ENCODE measurements around the gene PLCB1.

DNA sequence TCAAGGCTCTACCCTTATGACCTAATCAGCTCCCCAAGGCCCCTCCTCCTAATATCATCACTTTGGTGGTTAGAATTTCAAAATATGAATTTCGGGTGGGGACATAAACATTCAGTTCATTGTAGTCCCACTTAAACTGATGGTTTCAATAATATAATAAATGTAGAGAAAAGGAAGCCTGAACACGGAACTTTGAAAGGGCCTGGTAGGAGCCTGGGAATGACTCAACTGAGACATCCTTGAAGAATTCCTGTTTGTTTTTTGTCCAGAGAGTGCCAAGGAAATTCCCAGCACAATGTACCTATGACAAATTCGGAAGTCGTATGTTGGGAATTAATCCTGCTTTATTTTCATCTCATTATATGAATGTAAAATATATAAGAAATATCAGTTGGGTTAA is 457.9 kb downstream of the PLCB1 start:
- TF ChIP-seq CTCF (IDR thresholded peaks at IDR 0.05; ENCODE audit: low read depth, low read length) (no peak), MAX (IDR thresholded peaks at IDR 0.05; ENCODE audit: low read depth, low read length) (no peak), POLR2A (IDR thresholded peaks at IDR 0.05; ENCODE audit: extremely low read depth, insufficient read length) (no peak), MYC (IDR thresholded peaks at IDR 0.05; ENCODE audit: low read depth, low read length) (no peak)
